Esophagus mucosa (tissue), 1 donor: ENCODE measurements around the gene PLEKHG5. TPM values are rescaled to one million over a fixed set of nuclear protein-coding genes. Genes with fewer than 3 reads are reported as not detected.
A peak's percentile ranks its signal among the peaks of the same experiment; 100 is the strongest.

Experiments
- ATAC-seq: fragments of 200-7000 bp; cut with Tn5 transposase; one replicate; pipeline ENCODE4 v1.9.1; 2020
- total RNA-seq: library from RNA; stranded (reverse); gene quantifications from one replicate; pipeline ENCODE4 v1.2.4, GENCODE V29; 2023
- donor health status: DM: yes; HTN: yes; CAD: no.

PLEKHG5 gene
- total RNA-seq, 1 donor from 2014 or later = 24.4 TPM

GRCh38 chr1:6510493-6510892 is 19.0 kb upstream of the PLEKHG5 start:
- ATAC-seq = no peak

- ATAC-seq = no peak
These were observed 18.4 kb upstream of the PLEKHG5 start for GRCh38 chr1:6509919-6510291.

- ATAC-seq = no peak
These were observed 17.9 kb upstream of the PLEKHG5 start for GRCh38 chr1:6509220-6509918.

- no peak for ATAC-seq
These were observed 17.3 kb upstream of the PLEKHG5 start for GRCh38 chr1:6508816-6509189.

- no peak for ATAC-seq
These were observed 16.8 kb upstream of the PLEKHG5 start for GRCh38 chr1:6508154-6508815.

- ATAC-seq = no peak
These were observed 16.0 kb upstream of the PLEKHG5 start for GRCh38 chr1:6507461-6507911.

GRCh38 chr1:6507037-6507428 is 15.6 kb upstream of the PLEKHG5 start:
- ATAC-seq = no peak

- no peak for ATAC-seq
These were observed 15.0 kb upstream of the PLEKHG5 start for GRCh38 chr1:6506210-6507036.

GRCh38 chr1:6505367-6506209 is 14.1 kb upstream of the PLEKHG5 start:
- no peak for ATAC-seq

- no peak for ATAC-seq
These were observed 13.4 kb upstream of the PLEKHG5 start for GRCh38 chr1:6504887-6505286.

- no peak for ATAC-seq
These were observed 12.6 kb upstream of the PLEKHG5 start for GRCh38 chr1:6503884-6504602.

- ATAC-seq = no peak
These were observed 10.8 kb upstream of the PLEKHG5 start for GRCh38 chr1:6502000-6502891.

- ATAC-seq = no peak
These were observed 9.9 kb upstream of the PLEKHG5 start for GRCh38 chr1:6501279-6501813.

GRCh38 chr1:6500544-6501278 is 9.2 kb upstream of the PLEKHG5 start:
- ATAC-seq = no peak

- ATAC-seq = no peak
These were observed 7.8 kb upstream of the PLEKHG5 start for GRCh38 chr1:6499296-6499695.

GRCh38 chr1:6498576-6499111 is 7.2 kb upstream of the PLEKHG5 start:
- ATAC-seq = no peak

- no peak for ATAC-seq
These were observed 6.6 kb upstream of the PLEKHG5 start for GRCh38 chr1:6497867-6498575.

GRCh38 chr1:6497215-6497866 is 5.9 kb upstream of the PLEKHG5 start:
- ATAC-seq = peak; percentile 44
